ENCODE results near the gene PPME1.

Gene PPME1

DNA sequence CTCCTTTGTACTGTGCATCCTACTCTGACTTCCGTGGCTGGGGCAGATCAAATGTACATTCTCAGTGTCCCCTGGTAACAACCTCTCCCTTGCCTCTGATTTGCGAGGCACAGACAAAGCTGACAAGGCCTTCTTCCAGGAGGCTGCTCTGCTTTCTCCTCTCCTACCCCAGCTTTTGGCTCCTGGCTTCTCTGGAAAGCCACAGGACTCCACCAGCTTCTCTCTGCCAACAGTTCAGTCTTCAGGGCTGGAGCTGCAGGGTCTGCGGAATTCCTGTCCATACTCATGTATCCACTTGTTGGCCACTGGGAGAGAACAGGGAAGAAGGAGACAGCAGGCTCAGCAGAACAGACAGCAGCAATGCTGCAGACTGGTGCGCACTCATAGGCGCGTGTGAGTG, 95.9 kb downstream of the PPME1 start:
- CTCF ChIA-PET = interaction anchor here (0.7 to 2.2 kb wide), 3 partner anchors 9 to 130 kb away, joined by 3 to 10 read pairs (median 4); no protein-coding TSS in a partner anchor
- Histone ChIP-seq H3K4me1 (ENCODE audit: control insufficient read depth, insufficient read depth, low read length) (0 out of 2 replicates have a peak, but pooled peaks cover 3% of the 10 kb centered on the region), H3K36me3 (ENCODE audit: control insufficient read depth in 2 of 2, insufficient read depth in 1 of 2, low read length in 2 of 2) (no peaks in the 10 kb centered on the region), H3K27ac (ENCODE audit: extremely low read depth, low read depth, low read length) (no peak overlapping the region), H3K9me3 (ENCODE audit: control insufficient read depth, insufficient read depth, low read depth, low read length) (no peaks in the 10 kb centered on the region), H3K4me3 (ENCODE audit: low read depth, low read length) (no peak overlapping the region)
- POLR2A ChIA-PET = no interaction called here
- TF ChIP-seq YY2 (tag by site-specific recombination; IDR thresholded peaks at IDR 0.05) (no peak), ZNF501 (tag by site-specific recombination; IDR thresholded peaks at IDR 0.05) (no peak), ZNF843 (tag by site-specific recombination; IDR thresholded peaks at IDR 0.05) (no peak), PRDM6 (tag by site-specific recombination; IDR thresholded peaks at IDR 0.05) (no peak), ZNF274 (IDR thresholded peaks at IDR 0.05; ENCODE audit: low read length) (no peak), ZNF274 (tag by site-specific recombination; IDR thresholded peaks at IDR 0.05; ENCODE audit: borderline replicate concordance) (no peak), SCRT1 (tag by site-specific recombination; IDR thresholded peaks at IDR 0.05; ENCODE audit: borderline replicate concordance) (no peak), ZXDB (tag by site-specific recombination; IDR thresholded peaks at IDR 0.05) (no peak), ZNF830 (tag by site-specific recombination; IDR thresholded peaks at IDR 0.05; ENCODE audit: low read depth) (no peak), ZNF292 (tag by site-specific recombination; IDR thresholded peaks at IDR 0.05; ENCODE audit: borderline replicate concordance, low read depth) (no peak), KLF10 (tag by site-specific recombination; IDR thresholded peaks at IDR 0.05) (no peak), ZNF629 (tag by site-specific recombination; IDR thresholded peaks at IDR 0.05) (no peak), ZBTB1 (tag by site-specific recombination; IDR thresholded peaks at IDR 0.05) (no peak), ZNF433 (tag by site-specific recombination; IDR thresholded peaks at IDR 0.05; ENCODE audit: low read depth) (no peak), ZNF311 (tag by site-specific recombination; IDR thresholded peaks at IDR 0.05; ENCODE audit: borderline replicate concordance) (no peak), ZNF350 (tag by site-specific recombination; IDR thresholded peaks at IDR 0.05) (no peak), ZNF140 (tag by site-specific recombination; IDR thresholded peaks at IDR 0.05) (no peak), ZNF776 (tag by site-specific recombination; IDR thresholded peaks at IDR 0.05; ENCODE audit: borderline replicate concordance) (no peak), INSM2 (tag by site-specific recombination; IDR thresholded peaks at IDR 0.05) (no peak)
- TF ChIP-seq, protein P1, sequence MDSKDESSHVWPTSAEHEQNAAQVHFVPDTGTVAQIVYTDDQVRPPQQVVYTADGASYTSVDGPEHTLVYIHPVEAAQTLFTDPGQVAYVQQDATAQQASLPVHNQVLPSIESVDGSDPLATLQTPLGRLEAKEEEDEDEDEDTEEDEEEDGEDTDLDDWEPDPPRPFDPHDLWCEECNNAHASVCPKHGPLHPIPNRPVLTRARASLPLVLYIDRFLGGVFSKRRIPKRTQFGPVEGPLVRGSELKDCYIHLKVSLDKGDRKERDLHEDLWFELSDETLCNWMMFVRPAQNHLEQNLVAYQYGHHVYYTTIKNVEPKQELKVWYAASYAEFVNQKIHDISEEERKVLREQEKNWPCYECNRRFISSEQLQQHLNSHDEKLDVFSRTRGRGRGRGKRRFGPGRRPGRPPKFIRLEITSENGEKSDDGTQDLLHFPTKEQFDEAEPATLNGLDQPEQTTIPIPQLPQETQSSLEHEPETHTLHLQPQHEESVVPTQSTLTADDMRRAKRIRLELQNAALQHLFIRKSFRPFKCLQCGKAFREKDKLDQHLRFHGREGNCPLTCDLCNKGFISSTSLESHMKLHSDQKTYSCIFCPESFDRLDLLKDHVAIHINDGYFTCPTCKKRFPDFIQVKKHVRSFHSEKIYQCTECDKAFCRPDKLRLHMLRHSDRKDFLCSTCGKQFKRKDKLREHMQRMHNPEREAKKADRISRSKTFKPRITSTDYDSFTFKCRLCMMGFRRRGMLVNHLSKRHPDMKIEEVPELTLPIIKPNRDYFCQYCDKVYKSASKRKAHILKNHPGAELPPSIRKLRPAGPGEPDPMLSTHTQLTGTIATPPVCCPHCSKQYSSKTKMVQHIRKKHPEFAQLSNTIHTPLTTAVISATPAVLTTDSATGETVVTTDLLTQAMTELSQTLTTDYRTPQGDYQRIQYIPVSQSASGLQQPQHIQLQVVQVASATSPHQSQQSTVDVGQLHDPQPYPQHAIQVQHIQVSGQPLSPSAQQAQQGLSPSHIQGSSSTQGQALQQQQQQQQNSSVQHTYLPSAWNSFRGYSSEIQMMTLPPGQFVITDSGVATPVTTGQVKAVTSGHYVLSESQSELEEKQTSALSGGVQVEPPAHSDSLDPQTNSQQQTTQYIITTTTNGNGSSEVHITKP (tag by site-specific recombination; IDR thresholded peaks at IDR 0.05) = no peak
- TF ChIP-seq, protein P2, sequence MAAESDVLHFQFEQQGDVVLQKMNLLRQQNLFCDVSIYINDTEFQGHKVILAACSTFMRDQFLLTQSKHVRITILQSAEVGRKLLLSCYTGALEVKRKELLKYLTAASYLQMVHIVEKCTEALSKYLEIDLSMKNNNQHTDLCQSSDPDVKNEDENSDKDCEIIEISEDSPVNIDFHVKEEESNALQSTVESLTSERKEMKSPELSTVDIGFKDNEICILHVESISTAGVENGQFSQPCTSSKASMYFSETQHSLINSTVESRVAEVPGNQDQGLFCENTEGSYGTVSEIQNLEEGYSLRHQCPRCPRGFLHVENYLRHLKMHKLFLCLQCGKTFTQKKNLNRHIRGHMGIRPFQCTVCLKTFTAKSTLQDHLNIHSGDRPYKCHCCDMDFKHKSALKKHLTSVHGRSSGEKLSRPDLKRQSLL (tag by site-specific recombination; IDR thresholded peaks at IDR 0.05) = no peak
